NCI-H1105 treated with DMSO at 0.1 percent for 48 hours (cell line): Measurements from ENCODE around the gene KRTAP25-1.

Source experiments
- DNase-seq: peaks from one replicate; lab custom pipeline; 2025; lab: John Stamatoyannopoulos, UW

KRTAP25-1 gene

GRCh38 chr21:30249936-30250335 is 39.4 kb downstream of the KRTAP25-1 start:
- no peak for DNase-seq

DNA sequence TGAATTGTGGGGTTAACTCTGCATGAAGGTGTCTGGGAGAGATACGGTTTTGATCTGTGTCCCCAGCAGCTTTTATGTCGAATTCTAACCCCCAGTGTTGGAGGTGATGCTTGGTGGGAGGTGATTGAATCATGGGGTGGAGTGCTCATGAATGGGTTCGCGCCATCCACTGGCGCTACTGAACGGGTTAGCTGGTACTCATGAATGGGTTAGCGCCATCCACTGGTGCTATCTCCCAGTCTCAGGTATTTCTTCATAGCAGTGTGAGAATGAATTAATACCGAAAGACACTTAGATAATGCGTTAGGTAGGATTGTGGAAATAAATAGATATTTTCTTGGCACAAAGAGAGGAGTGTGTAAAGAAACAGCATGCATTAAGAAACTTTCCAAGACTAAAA is 40.5 kb downstream of the KRTAP25-1 start:
- no peak for DNase-seq

DNA sequence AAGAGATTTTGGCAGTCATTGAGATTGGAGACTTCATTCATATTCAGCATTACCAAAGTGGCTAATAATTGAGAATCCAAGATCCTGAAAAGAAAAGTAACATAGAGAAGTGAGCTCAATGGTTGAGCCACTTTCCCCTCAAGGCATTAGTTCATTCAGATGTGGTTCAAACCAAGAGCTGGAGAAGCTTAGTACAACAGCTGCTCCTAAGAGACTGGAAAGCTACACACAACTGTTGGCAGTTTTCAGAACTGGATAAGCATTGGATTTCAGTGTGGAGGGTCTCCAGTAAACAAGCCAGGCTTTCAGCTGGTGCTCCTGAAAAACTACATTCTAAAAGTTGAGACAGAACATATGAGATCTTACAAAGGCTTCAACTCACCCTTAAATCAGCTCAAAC is 44.3 kb downstream of the KRTAP25-1 start:
- DNase-seq, result no peak

DNA sequence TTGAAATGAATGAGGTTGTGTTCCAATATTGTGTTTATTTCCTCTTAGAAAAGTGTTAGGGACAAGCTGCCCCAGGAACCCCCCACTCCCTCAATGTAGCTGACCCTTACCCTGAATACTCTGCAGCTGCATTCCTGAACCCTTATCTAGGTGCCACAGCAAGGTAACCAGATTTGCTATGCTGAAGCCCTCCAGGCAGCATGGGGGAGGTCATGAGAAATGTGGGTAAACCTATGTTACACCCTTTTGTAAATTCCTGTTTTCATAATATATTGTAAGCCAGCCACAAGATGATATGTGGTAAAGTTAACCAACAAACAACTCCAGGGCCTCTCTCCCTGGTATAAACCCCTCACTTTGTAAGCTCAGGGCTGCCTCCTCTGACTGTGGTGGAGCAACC is 45.6 kb downstream of the KRTAP25-1 start:
- no peak for DNase-seq

- DNase-seq, result no peak
Measured at GRCh38 chr21:30240661-30241060, 48.7 kb downstream of the KRTAP25-1 start.
